MCF 10A (cell line): ENCODE data around the gene MICAL3. TPM values are rescaled to one million over a fixed set of nuclear protein-coding genes. Genes with fewer than 3 reads are reported as not detected.

Experiments used
- BruUV-seq: library from RNA; stranded (reverse); fragments of 400-500 nt; replicated peaks from 2 replicates; lab custom pipeline; 2021; lab: Mats Ljungman, UMichigan
- CTCF ChIA-PET: fragments of 300-600 bp; sonication (Branson Sonifier 250); formaldehyde crosslinking; extraction: SDS; loops from one replicate; lab custom pipeline; 2021; ENCODE audit warnings: antibody characterized with exemption, inconsistent platforms; lab: Yijun Ruan, JAX
- POLR2A ChIA-PET: fragments of 300-600, 350-650 bp; sonication (Branson Sonifier 250); formaldehyde crosslinking; extraction: SDS; loops from one replicate; lab custom pipeline; 2020; ENCODE audit warnings: antibody characterized with exemption, inconsistent platforms; lab: Yijun Ruan, JAX
- DNase-seq: peaks from one replicate; pipeline ENCODE4 v3.0.0-alpha.2; 2018; ENCODE audit not compliant: unreplicated experiment
- H3K27ac Mint-ChIP-seq: one replicate; pipeline ENCODE4 v1.8.0; 2022; ENCODE audit warnings: mild to moderate bottlenecking, low read depth, mixed read lengths; ENCODE audit not compliant: unreplicated experiment
- H3K27me3 Mint-ChIP-seq: one replicate; pipeline ENCODE4 v1.8.0; 2022; ENCODE audit warnings: mixed read lengths; ENCODE audit not compliant: insufficient read depth, unreplicated experiment
- H3K36me3 Mint-ChIP-seq: one replicate; pipeline ENCODE4 v1.8.0; 2022; ENCODE audit warnings: mild to moderate bottlenecking, moderate library complexity, mixed read lengths; ENCODE audit not compliant: insufficient read depth, unreplicated experiment
- H3K4me1 Mint-ChIP-seq: one replicate; pipeline ENCODE4 v1.8.0; 2022; ENCODE audit warnings: mixed read lengths; ENCODE audit not compliant: insufficient read depth, unreplicated experiment
- H3K4me3 Mint-ChIP-seq: one replicate; pipeline ENCODE4 v1.8.0; 2022; ENCODE audit warnings: mild to moderate bottlenecking, moderate library complexity, mixed read lengths; ENCODE audit not compliant: unreplicated experiment
- H3K9me3 Mint-ChIP-seq: one replicate; pipeline ENCODE4 v1.8.0; 2022; ENCODE audit warnings: mixed read lengths; ENCODE audit not compliant: unreplicated experiment
- CTCF ChIP-seq: fragments of 200-600 bp; IDR thresholded peaks from one replicate; pipeline ENCODE4 v1.8.0; 2022; ENCODE audit warnings: antibody characterized with exemption, mild to moderate bottlenecking; ENCODE audit not compliant: unreplicated experiment
- intact Hi-C: fragments of 100-400 bp; cut with micrococcal nuclease; formaldehyde crosslinking; loops from 2 replicates; pipeline ENCODE4 v1.14.1; 2022
- total RNA-seq: library from RNA; stranded (reverse); gene quantifications from 2 replicates; pipeline ENCODE4 v1.2.3, GENCODE V29; 2022

MICAL3 gene
- total RNA-seq, 1 experiment from 2014 or later = 54.1 TPM

- ChIA-PET POLR2A (interaction anchor here (1.9 kb wide), 1 partner anchor 34 kb away, joined by 5 read pairs; no protein-coding TSS in a partner anchor), CTCF (interaction anchor here (0.5 to 1.6 kb wide), 3 partner anchors 28 to 187 kb away, joined by 3 to 6 read pairs (median 3); no protein-coding TSS in a partner anchor)
- BruUV-seq = no TSS peak
- Mint-ChIP-seq H3K4me1 (peaks cover 26% of the 10 kb centered on the region), H3K36me3 (peaks cover 51% of the 10 kb centered on the region), H3K27me3 (no peaks in the 10 kb centered on the region), H3K4me3 (no peak overlapping the region), H3K27ac (no peak overlapping the region), H3K9me3 (no peaks in the 10 kb centered on the region)
- intact Hi-C loops = no loop called here
- no peak for TF ChIP-seq CTCF
- DNase-seq = no peak
Measured at GRCh38 chr22:17888855-17889254, 135.5 kb downstream of the MICAL3 start.

- DNase-seq = no peak
- POLR2A ChIA-PET = interaction anchor here (1.9 kb wide), 1 partner anchor 34 kb away, joined by 5 read pairs; no protein-coding TSS in a partner anchor
- H3K4me3 Mint-ChIP-seq = no peak overlapping the region
- H3K36me3 Mint-ChIP-seq = peaks cover 49% of the 10 kb centered on the region
- CTCF ChIA-PET = interaction anchor here (0.6 to 1.2 kb wide), 3 partner anchors 112 to 189 kb away, joined by 3 to 4 read pairs (median 3); partner anchors contain the start of gene PEX26
- intact Hi-C loops = no loop called here
- no peak overlapping the region for H3K27ac Mint-ChIP-seq
- no peaks in the 10 kb centered on the region for H3K27me3 Mint-ChIP-seq
- peaks cover 28% of the 10 kb centered on the region for H3K4me1 Mint-ChIP-seq
- no peak for TF ChIP-seq CTCF
- BruUV-seq = no TSS peak
- no peaks in the 10 kb centered on the region for H3K9me3 Mint-ChIP-seq
Measured at GRCh38 chr22:17888439-17888838, 135.9 kb downstream of the MICAL3 start.

GRCh38 chr22:17884893-17885292 lies 139.5 kb downstream of the MICAL3 start:
- TF ChIP-seq CTCF = no peak
- Mint-ChIP-seq H3K4me3 (no peak overlapping the region), H3K4me1 (peaks cover 21% of the 10 kb centered on the region), H3K9me3 (no peaks in the 10 kb centered on the region), H3K36me3 (peaks cover 36% of the 10 kb centered on the region), H3K27ac (peak overlapping the region; percentile 8), H3K27me3 (no peaks in the 10 kb centered on the region)
- intact Hi-C loops = no loop called here
- no peak for DNase-seq
- POLR2A ChIA-PET = interaction anchor here (0.8 kb wide), 1 partner anchor 66 kb away, joined by 4 read pairs; no protein-coding TSS in a partner anchor
- no TSS peak for BruUV-seq
- CTCF ChIA-PET = interaction anchor here (0.6 to 2.1 kb wide), 3 partner anchors 55 to 191 kb away, joined by 3 to 10 read pairs (median 5); no protein-coding TSS in a partner anchor

DNA sequence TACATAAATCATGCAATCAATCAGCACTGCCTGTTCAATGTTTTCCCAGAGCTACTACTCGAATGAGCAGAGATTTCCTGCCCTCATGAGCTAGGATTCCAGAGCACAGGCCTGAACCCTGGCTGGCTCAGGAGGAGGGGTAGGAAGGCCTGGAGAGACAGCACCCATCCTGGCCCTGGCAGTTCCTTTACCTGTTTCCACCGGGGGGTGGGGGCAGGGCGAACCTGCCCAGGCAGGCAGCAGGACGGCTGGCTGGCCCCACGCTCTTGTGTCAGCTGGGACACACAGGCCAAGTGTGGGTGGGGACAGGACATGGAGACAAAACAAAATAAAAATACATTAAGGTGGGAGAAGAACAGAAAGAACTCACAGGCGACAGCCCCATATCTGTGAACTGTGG lies 140.3 kb downstream of the MICAL3 start:
- Mint-ChIP-seq H3K4me1 (peaks cover 21% of the 10 kb centered on the region), H3K27ac (peak overlapping the region; percentile 82), H3K27me3 (no peaks in the 10 kb centered on the region), H3K36me3 (peaks cover 41% of the 10 kb centered on the region), H3K4me3 (no peak overlapping the region), H3K9me3 (no peaks in the 10 kb centered on the region)
- BruUV-seq = no TSS peak
- peak; percentile 41 for DNase-seq
- no peak for TF ChIP-seq CTCF
- POLR2A ChIA-PET = interaction anchor here (0.6 to 0.8 kb wide), 3 partner anchors 20 to 67 kb away, joined by 3 to 4 read pairs (median 3); no protein-coding TSS in a partner anchor
- CTCF ChIA-PET = interaction anchor here (0.7 to 2.1 kb wide), 4 partner anchors 54 to 192 kb away, joined by 3 to 10 read pairs (median 3); no protein-coding TSS in a partner anchor
- intact Hi-C loops = no loop called here
